Chondrocyte (in vitro differentiated cells): ENCODE results near the gene ANKRD13C. TPM values are rescaled to one million over a fixed set of nuclear protein-coding genes. Genes with fewer than 3 reads are reported as not detected.

ENCODE experiments used
- DNase-seq: peaks from one replicate; pipeline ENCODE4 v3.0.0; 2021; ENCODE audit warnings: mixed read lengths, low spot score
- H3K27ac Mint-ChIP-seq: one replicate; pipeline ENCODE4 v1.8.0; 2021; ENCODE audit warnings: mild to moderate bottlenecking, moderate library complexity, mixed read lengths; ENCODE audit not compliant: unreplicated experiment
- H3K27me3 Mint-ChIP-seq: 2 replicates; pipeline ENCODE4 v1.8.0; 2021; ENCODE audit warnings: low read depth, mixed read lengths
- H3K36me3 Mint-ChIP-seq: 2 replicates; pipeline ENCODE4 v1.8.0; 2021; ENCODE audit warnings: low read depth, mixed read lengths
- H3K4me1 Mint-ChIP-seq: 2 replicates; pipeline ENCODE4 v1.8.0; 2021; ENCODE audit warnings: low read depth, mild to moderate bottlenecking, mixed read lengths
- H3K4me3 Mint-ChIP-seq: one replicate; pipeline ENCODE4 v1.8.0; 2021; ENCODE audit warnings: mild to moderate bottlenecking, moderate library complexity, mixed read lengths; ENCODE audit not compliant: unreplicated experiment
- H3K9me3 Mint-ChIP-seq: 2 replicates; pipeline ENCODE4 v1.8.0; 2021; ENCODE audit warnings: low read depth, mixed read lengths
- CTCF ChIP-seq: fragments of 200-600 bp; sonication (generic); IDR thresholded peaks from 2 replicates; pipeline ENCODE4 v1.5.0; 2021; ENCODE audit warnings: antibody characterized with exemption, mild to moderate bottlenecking, moderate library complexity
- total RNA-seq: library from RNA; stranded (reverse); gene quantifications from 3 replicates; pipeline ENCODE4 v1.2.1, GENCODE V29; 2021

ANKRD13C gene
- total RNA-seq, 1 donor from 2014 or later, result 19.4 TPM

GRCh38 chr1:70278710-70279109 lies 75.8 kb downstream of the ANKRD13C start:
- Mint-ChIP-seq H3K27me3 (no peaks in the 10 kb centered on the region), H3K36me3 (peaks cover 7% of the 10 kb centered on the region), H3K4me1 (peaks cover 5% of the 10 kb centered on the region), H3K27ac (no peak overlapping the region), H3K9me3 (no peaks in the 10 kb centered on the region), H3K4me3 (no peak overlapping the region)
- DNase-seq, result no peak
- TF ChIP-seq CTCF, result no peak

DNA sequence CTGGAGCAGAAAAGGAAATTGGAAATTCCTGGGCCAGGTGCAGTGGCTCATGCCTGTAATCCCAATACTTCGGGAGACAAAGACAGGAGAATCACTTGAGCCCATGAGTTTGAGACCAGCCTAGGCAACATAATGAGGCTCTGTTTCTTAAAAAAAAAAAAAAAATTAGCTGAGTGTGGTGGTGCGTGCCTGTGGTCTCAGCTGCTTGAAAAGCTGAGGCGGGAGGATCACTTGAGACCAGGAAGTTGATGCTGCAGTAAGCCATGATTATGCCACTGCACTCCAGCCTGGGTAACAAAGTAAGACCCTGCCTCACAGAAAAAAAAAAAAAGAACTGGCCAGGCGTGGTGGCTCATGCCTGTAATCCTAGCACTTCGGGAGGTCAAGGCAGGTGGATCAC lies 76.6 kb downstream of the ANKRD13C start:
- TF ChIP-seq CTCF, result no peak
- no peak for DNase-seq
- H3K27me3 Mint-ChIP-seq, result no peaks in the 10 kb centered on the region
- H3K36me3 Mint-ChIP-seq, result peaks cover 11% of the 10 kb centered on the region
- H3K4me3 Mint-ChIP-seq, result no peak overlapping the region
- peaks cover 5% of the 10 kb centered on the region for H3K4me1 Mint-ChIP-seq
- no peaks in the 10 kb centered on the region for H3K9me3 Mint-ChIP-seq
- H3K27ac Mint-ChIP-seq, result no peak overlapping the region

- Mint-ChIP-seq H3K9me3 (peaks cover 14% of the 10 kb centered on the region), H3K36me3 (peaks cover 31% of the 10 kb centered on the region), H3K27ac (no peak overlapping the region), H3K27me3 (no peaks in the 10 kb centered on the region), H3K4me3 (no peak overlapping the region), H3K4me1 (peaks cover 10% of the 10 kb centered on the region)
- no peak for DNase-seq
- TF ChIP-seq CTCF, result no peak
Observed at GRCh38 chr1:70265946-70266345, 88.6 kb downstream of the ANKRD13C start.

- H3K27ac Mint-ChIP-seq, result no peak overlapping the region
- H3K4me1 Mint-ChIP-seq, result peaks cover 10% of the 10 kb centered on the region
- no peak for TF ChIP-seq CTCF
- H3K27me3 Mint-ChIP-seq, result no peaks in the 10 kb centered on the region
- DNase-seq, result no peak
- no peak overlapping the region for H3K4me3 Mint-ChIP-seq
- peaks cover 31% of the 10 kb centered on the region for H3K36me3 Mint-ChIP-seq
- H3K9me3 Mint-ChIP-seq, result peaks cover 14% of the 10 kb centered on the region
Observed at GRCh38 chr1:70264839-70265238, 89.7 kb downstream of the ANKRD13C start.

DNA sequence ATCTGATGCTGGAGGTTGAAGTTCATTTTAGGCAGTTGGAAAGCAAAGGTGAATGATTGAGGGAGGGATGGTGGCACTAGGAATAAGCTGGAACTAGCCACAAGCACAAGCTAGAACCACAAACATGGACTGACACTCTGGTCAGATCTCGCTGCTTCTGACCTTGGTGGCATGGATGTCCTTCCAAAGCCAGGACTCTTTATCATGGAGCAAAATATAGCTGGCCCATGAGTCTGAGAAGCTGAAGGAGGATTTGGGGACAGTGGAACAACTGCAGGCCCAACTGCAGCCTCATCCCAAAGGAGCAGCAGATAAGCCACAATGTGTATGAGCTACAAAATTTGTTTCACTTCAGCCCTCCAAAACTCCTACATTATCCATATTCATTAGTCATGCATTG lies 97.9 kb downstream of the ANKRD13C start:
- TF ChIP-seq CTCF, result no peak
- no peak overlapping the region for H3K4me3 Mint-ChIP-seq
- H3K27me3 Mint-ChIP-seq, result no peaks in the 10 kb centered on the region
- H3K4me1 Mint-ChIP-seq, result no peaks in the 10 kb centered on the region
- peaks cover 7% of the 10 kb centered on the region for H3K36me3 Mint-ChIP-seq
- no peak for DNase-seq
- no peaks in the 10 kb centered on the region for H3K9me3 Mint-ChIP-seq
- no peak overlapping the region for H3K27ac Mint-ChIP-seq
